Coronary artery (tissue), 2 donors: ENCODE data around the gene KANSL3.

Source experiments
- DNase-seq: peaks from one replicate; pipeline ENCODE4 v3.0.0-alpha.2; 2017; ENCODE audit warnings: low spot score
- H3K27ac ChIP-seq, 2 donors: fragments of 200-600 bp; sonication (generic); one replicate each; pipeline ENCODE4 v1.5.1; 2016 to 2019
- H3K4me3 ChIP-seq: fragments of 200-600 bp; sonication (generic); 2 replicates; pipeline ENCODE4 v1.5.1; 2016; ENCODE audit warnings: mild to moderate bottlenecking, moderate library complexity
- TF ChIP-seq, protein P1 (sequence below): fragments of 200-600 bp; sonication (generic); IDR thresholded peaks from one replicate; pipeline ENCODE4 v1.5.1; 2019; ENCODE audit warnings: antibody characterized with exemption

KANSL3 gene

DNA sequence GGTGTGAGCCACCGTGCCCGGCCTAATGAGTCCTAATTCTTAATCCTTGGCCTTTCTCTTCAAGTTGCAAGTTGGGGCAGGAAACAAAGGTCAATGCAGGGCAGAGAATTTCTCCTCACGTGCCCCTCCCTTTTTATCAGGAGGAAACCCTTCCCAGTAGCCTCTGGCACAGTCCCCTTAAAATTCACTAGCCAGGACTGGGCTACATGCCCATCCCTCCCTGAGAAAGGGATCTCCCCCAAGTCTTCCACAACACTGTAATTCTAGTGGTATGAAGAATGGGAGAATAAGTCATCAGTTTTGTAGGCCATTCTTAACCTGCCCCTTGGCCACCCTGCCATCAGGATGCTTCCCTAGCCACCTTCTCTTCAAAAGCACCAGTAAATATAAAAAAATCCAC, 59.4 kb downstream of the KANSL3 start:
- TF ChIP-seq, protein P1, sequence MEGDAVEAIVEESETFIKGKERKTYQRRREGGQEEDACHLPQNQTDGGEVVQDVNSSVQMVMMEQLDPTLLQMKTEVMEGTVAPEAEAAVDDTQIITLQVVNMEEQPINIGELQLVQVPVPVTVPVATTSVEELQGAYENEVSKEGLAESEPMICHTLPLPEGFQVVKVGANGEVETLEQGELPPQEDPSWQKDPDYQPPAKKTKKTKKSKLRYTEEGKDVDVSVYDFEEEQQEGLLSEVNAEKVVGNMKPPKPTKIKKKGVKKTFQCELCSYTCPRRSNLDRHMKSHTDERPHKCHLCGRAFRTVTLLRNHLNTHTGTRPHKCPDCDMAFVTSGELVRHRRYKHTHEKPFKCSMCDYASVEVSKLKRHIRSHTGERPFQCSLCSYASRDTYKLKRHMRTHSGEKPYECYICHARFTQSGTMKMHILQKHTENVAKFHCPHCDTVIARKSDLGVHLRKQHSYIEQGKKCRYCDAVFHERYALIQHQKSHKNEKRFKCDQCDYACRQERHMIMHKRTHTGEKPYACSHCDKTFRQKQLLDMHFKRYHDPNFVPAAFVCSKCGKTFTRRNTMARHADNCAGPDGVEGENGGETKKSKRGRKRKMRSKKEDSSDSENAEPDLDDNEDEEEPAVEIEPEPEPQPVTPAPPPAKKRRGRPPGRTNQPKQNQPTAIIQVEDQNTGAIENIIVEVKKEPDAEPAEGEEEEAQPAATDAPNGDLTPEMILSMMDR: no peak

GRCh38 chr2:96577501-96577900, 60.6 kb downstream of the KANSL3 start:
- TF ChIP-seq, protein P1: no peak
- Histone ChIP-seq H3K27ac (no peak overlapping the region), H3K4me3 (no peak overlapping the region)
- DNase-seq: no peak

More for the DNA sequence above, 59.4 kb downstream of the KANSL3 start:
- no peak for DNase-seq
- Histone ChIP-seq H3K4me3 (no peak overlapping the region), H3K27ac (no peak overlapping the region)

DNA sequence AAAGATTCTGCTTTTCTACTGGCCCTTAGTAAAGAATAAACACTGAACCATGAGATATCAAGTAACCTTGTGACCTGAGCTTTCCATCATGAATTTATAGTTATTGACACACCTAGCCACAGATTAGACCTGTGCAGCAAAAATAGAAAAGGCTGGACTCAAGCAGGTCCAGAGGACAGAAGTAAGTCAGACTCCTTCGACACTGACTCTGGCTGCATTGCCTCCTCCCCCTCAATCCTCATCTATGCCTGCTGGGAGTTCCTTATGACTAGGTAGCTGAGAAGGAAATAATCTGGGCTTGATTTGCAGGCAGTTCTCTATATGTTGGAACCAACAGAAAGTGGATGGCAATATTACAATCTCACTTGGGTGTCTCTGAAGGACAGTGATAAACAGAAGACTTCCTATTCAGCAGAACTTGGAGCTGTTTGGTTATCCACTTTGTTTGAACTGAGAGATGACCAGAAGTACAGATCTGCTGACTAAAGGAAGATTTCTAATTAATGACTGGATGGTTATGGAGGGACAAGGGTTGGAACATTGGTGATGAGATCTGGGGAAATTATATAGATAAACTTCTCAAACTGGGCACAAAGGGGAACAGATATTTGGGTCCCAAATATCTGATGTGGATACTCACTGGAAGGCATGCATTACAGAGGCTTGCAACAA, 62.2 kb downstream of the KANSL3 start:
- Histone ChIP-seq H3K4me3 (no peak overlapping the region), H3K27ac (no peak overlapping the region)
- no peak for DNase-seq
- TF ChIP-seq, protein P1: no peak

DNA sequence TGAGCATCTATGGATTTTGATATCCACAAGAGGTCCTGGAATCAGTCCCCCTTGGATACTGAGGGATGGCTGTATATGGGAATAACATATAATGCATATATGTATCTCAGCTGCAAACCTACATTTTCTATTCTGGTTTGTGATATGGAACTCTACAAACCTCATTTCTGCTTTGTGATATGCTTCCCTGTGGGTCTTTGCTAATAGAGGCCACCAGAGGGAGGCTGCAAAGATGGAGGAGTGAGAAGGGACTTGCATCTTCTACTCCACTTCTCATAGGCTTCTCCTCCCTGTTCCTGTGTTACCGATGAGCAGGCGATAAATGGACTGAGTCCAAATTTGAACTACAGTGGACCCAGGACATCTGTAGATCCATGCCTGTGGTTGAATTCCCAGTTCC, 63.7 kb downstream of the KANSL3 start:
- TF ChIP-seq, protein P1: no peak
- no peak overlapping the region for H3K27ac ChIP-seq
- DNase-seq: no peak
- H3K4me3 ChIP-seq: no peak overlapping the region

- TF ChIP-seq, protein P1: no peak
- H3K4me3 ChIP-seq: no peak overlapping the region
- no peak overlapping the region for H3K27ac ChIP-seq
Measured at GRCh38 chr2:96568094-96568493, 70.0 kb downstream of the KANSL3 start.

GRCh38 chr2:96565111-96565510, 73.0 kb downstream of the KANSL3 start:
- Histone ChIP-seq H3K4me3 (no peak overlapping the region), H3K27ac (no peak overlapping the region)
- TF ChIP-seq, protein P1: no peak
- no peak for DNase-seq

More at GRCh38 chr2:96568094-96568493, 70.0 kb downstream of the KANSL3 start:
- no peak for DNase-seq

DNA sequence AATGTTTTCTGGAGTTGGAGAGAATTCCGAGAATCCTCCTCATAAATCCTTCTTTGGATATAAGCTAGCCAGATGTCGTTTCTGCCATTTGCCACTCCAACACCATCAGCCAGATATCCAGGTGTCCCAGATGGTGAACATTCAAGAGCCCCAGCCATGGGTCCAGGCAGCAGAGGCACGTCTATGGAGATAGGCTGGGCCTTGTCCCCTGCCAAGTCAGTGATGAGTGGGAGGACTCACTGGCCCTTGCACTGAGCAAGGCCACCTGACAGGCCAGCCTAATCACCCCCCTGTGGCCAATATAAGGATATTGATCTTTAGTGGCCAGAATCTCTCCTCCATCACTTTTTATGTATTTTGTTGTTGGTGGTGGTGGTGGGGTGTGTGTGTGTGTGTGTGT, 73.5 kb downstream of the KANSL3 start:
- no peak overlapping the region for H3K4me3 ChIP-seq
- TF ChIP-seq, protein P1: no peak
- no peak for DNase-seq
- H3K27ac ChIP-seq: no peak overlapping the region
